Measurements from ENCODE around the gene OAS1.

GRCh38 chr12:112965643-112966042 lies 58.9 kb downstream of the OAS1 start:
- TF ChIP-seq, protein P1, sequence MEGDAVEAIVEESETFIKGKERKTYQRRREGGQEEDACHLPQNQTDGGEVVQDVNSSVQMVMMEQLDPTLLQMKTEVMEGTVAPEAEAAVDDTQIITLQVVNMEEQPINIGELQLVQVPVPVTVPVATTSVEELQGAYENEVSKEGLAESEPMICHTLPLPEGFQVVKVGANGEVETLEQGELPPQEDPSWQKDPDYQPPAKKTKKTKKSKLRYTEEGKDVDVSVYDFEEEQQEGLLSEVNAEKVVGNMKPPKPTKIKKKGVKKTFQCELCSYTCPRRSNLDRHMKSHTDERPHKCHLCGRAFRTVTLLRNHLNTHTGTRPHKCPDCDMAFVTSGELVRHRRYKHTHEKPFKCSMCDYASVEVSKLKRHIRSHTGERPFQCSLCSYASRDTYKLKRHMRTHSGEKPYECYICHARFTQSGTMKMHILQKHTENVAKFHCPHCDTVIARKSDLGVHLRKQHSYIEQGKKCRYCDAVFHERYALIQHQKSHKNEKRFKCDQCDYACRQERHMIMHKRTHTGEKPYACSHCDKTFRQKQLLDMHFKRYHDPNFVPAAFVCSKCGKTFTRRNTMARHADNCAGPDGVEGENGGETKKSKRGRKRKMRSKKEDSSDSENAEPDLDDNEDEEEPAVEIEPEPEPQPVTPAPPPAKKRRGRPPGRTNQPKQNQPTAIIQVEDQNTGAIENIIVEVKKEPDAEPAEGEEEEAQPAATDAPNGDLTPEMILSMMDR (IDR thresholded peaks at IDR 0.05; ENCODE audit: low read depth, low read length, poor library complexity, severe bottlenecking), result no peak
- TF ChIP-seq EZH2phosphoT487 (IDR thresholded peaks at IDR 0.05; ENCODE audit: borderline replicate concordance, low read length), result no peak

Measured in DOHH2 (cell line).